ENCODE results near the gene THOC6. TPM values are rescaled to one million over a fixed set of nuclear protein-coding genes. Genes with fewer than 3 reads are reported as not detected.
A peak's percentile ranks its signal among the peaks of the same experiment; 100 is the strongest.
"Not testable (repeated sequence)": the region's sequence is repeated elsewhere in the genome, so short reads cannot be mapped to it uniquely, and the experiment has no call there.

THOC6 gene
- total RNA-seq, 2 experiments from 2014 or later = 12.0 to 12.9 TPM

GRCh38 chr16:3068487-3068886, 44.7 kb downstream of the THOC6 start:
- CTCF ChIA-PET = interaction anchor here (1.0 kb wide), 1 partner anchor 61 kb away, joined by 4 read pairs; no protein-coding TSS in a partner anchor
- Histone ChIP-seq H3K27ac (ENCODE audit: low read depth in 1 of 2, low read length in 2 of 2) (peak overlapping the region; percentile 85 to 98), H3K4me3 (ENCODE audit: low read length) (peak overlapping the region; percentile 99), H3K9me3 (ENCODE audit: control insufficient read depth in 1 of 2, insufficient read depth in 1 of 2, low read length in 2 of 2) (no peaks in the 10 kb centered on the region), H3K27me3 (ENCODE audit: control insufficient read depth in 1 of 2, insufficient read depth in 2 of 2, low read length in 2 of 2) (no peaks in the 10 kb centered on the region), H3K36me3 (ENCODE audit: insufficient read depth, low read length) (peaks cover 35% of the 10 kb centered on the region), H3K4me1 (ENCODE audit: insufficient read depth, low read length) (peaks cover 86% of the 10 kb centered on the region)
- Mint-ChIP-seq H3K27ac (peak overlapping the region; percentile 97), H3K4me3 (peak overlapping the region; percentile 98), H3K9me3 (no peaks in the 10 kb centered on the region), H3K36me3 (ENCODE audit: low read depth) (peaks cover 53% of the 10 kb centered on the region), H3K27me3 (no peaks in the 10 kb centered on the region), H3K4me1 (ENCODE audit: low read depth) (peaks cover 78% of the 10 kb centered on the region)
- POLR2A ChIA-PET = interaction anchor here (0.5 to 6.5 kb wide), 8 partner anchors 9 to 89 kb away, joined by 3 to 50 read pairs (median 5); partner anchors contain the start of genes ZNF213 and ZSCAN10
- intact Hi-C loops (cut with DNase I, micrococcal nuclease) = no loop called here
- ATAC-seq (ENCODE audit: poor library complexity) (no peak), DNase-seq (peak in 2 of 14 experiments; percentile 56 to 62)
- TF ChIP-seq CTCF (IDR thresholded peaks at IDR 0.05) = no peak

GRCh38 chr16:3069146-3069545, 45.3 kb downstream of the THOC6 start:
- Histone ChIP-seq H3K4me1 (ENCODE audit: insufficient read depth, low read length) (peaks cover 86% of the 10 kb centered on the region), H3K36me3 (ENCODE audit: insufficient read depth, low read length) (peaks cover 35% of the 10 kb centered on the region), H3K27ac (ENCODE audit: low read depth in 1 of 2, low read length in 2 of 2) (peak overlapping the region in 1 of 2 donors; percentile 13)
- ATAC-seq (ENCODE audit: poor library complexity); H3K9me3 ChIP-seq (ENCODE audit: control insufficient read depth in 1 of 2, insufficient read depth in 1 of 2, low read length in 2 of 2); H3K27me3 Mint-ChIP-seq; H3K27me3 ChIP-seq (ENCODE audit: control insufficient read depth in 1 of 2, insufficient read depth in 2 of 2, low read length in 2 of 2); intact Hi-C loops (cut with DNase I, micrococcal nuclease); DNase-seq; H3K9me3 Mint-ChIP-seq; H3K4me3 ChIP-seq (ENCODE audit: low read length): not testable (repeated sequence)
- POLR2A ChIA-PET = interaction anchor here (0.6 to 6.5 kb wide), 11 partner anchors 9 to 1569 kb away, joined by 3 to 50 read pairs (median 5); partner anchors contain the start of genes ZNF213 and ZSCAN10
- Mint-ChIP-seq H3K36me3 (ENCODE audit: low read depth) (peaks cover 53% of the 10 kb centered on the region), H3K4me3 (peak overlapping the region; percentile 70), H3K4me1 (ENCODE audit: low read depth) (peaks cover 78% of the 10 kb centered on the region), H3K27ac (peak overlapping the region; percentile 88)
- CTCF ChIA-PET = interaction anchor here (1.0 kb wide), 2 partner anchors 60 kb away, joined by 3 to 4 read pairs; no protein-coding TSS in a partner anchor

GRCh38 chr16:3070608-3071111, 46.8 kb downstream of the THOC6 start:
- Histone ChIP-seq H3K9me3 (ENCODE audit: control insufficient read depth in 1 of 2, insufficient read depth in 1 of 2, low read length in 2 of 2) (no peaks in the 10 kb centered on the region), H3K27ac (ENCODE audit: low read depth in 1 of 2, low read length in 2 of 2) (no peak overlapping the region), H3K4me1 (ENCODE audit: insufficient read depth, low read length) (peaks cover 87% of the 10 kb centered on the region), H3K27me3 (ENCODE audit: control insufficient read depth in 1 of 2, insufficient read depth in 2 of 2, low read length in 2 of 2) (no peaks in the 10 kb centered on the region), H3K4me3 (ENCODE audit: low read length) (no peak overlapping the region), H3K36me3 (ENCODE audit: insufficient read depth, low read length) (peaks cover 35% of the 10 kb centered on the region)
- Mint-ChIP-seq H3K27ac (peak overlapping the region; percentile 88), H3K4me1 (ENCODE audit: low read depth) (peaks cover 78% of the 10 kb centered on the region), H3K27me3 (no peaks in the 10 kb centered on the region), H3K4me3 (peak overlapping the region; percentile 70), H3K36me3 (ENCODE audit: low read depth) (peaks cover 48% of the 10 kb centered on the region), H3K9me3 (no peaks in the 10 kb centered on the region)
- no peak for DNase-seq
- ChIA-PET CTCF (interaction anchor here (0.9 kb wide), 1 partner anchor 59 kb away, joined by 5 read pairs; no protein-coding TSS in a partner anchor), POLR2A (interaction anchor here (1.0 to 2.4 kb wide), 8 partner anchors 10 to 100 kb away, joined by 3 to 14 read pairs (median 4); partner anchors contain the start of genes ZNF213 and ZSCAN10)
- no peak for TF ChIP-seq CTCF (IDR thresholded peaks at IDR 0.05)
- intact Hi-C loops (cut with DNase I, micrococcal nuclease) = no loop called here
- no peak for ATAC-seq (ENCODE audit: poor library complexity)
